Measurements from ENCODE around the gene STOML1.
"Not testable (repeated sequence)": the region's sequence is repeated elsewhere in the genome, so short reads cannot be mapped to it uniquely, and the experiment has no call there.

STOML1 gene

DNA sequence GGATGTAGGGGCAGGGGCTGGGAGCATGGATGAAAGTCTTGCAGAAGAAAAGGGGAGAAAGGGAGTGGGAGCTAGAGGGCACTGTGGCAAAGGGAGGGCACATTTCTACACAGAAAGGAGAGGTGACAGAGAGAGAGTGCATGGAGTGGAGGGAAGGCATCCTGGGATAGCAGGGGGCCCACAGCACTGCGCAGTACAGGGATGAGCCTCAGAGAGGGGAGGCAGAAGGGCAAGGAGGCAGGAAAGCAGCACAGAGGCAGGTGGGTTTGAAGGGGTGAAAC lies 5.4 kb downstream of the STOML1 start:
- no peak for DNase-seq

DNA sequence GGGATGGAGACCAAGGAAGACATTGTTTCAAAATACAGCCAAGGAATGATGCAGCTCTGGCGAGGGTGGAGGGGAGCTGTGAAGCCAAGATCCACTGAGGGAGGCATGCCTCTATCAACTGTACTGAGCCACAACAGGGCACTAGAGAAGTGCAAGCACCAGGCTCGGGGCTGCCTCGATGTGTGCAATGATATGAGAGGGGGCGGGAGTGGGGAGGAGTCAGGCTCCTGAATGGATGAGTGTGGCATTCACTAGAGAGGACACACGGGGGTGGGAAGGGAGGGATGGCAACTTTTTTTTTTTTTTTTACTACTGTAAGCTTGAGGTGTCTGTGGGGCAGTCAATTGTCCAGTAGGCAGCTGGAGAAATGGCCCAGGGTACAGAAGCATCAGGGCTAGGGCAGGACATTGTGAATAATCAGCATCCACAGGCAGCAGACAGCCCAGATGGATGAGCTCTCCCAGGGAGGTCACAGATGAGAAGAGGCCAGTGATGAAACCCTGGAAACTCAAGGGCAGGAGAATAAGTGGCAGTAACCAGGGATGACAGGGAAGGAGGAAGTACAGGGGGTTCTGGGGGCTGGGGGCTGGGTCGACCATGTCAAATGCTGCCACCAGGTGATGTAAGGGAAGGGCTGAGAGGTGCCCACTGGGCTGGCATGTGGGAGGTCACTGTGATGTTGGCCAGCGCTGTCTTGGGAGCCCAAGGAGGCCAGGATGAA lies 5.9 kb downstream of the STOML1 start:
- no peak for DNase-seq

DNA sequence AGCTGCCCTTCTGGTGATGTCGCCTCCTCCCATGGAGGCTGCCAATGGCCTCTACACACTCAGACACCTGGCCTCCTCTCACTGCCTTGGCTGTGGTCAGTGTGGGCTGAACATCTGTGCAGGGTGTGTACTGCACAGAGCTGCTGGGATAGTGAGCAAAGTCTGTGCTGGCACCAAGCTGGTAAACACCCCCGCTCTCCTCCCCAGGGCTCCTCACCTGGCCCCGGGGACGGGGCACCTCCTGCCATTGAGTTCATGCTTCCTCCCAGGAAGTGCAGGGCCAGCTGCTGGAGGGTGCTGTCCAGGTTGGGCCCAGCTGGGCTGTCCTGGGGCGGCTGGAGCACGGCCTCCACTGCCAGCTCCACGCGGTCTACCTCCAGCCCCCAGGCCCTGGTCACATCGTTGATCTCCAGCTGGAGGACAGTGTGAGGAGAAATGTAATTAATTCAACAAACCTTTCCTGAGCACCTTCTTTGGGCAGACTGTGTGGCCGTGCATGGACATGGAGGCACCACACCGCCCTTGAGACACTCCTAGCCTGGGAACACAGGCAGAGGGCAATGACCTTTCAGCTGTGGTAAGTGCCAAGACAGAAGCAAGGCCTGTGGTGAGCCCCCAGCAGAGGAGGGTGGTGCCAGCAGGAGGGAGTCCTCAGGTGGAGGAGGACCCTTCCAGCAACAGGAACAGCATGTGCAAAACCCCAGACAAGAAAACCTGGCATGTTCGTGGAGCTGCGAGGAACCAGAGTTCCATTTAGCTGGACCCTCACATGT lies 6.8 kb downstream of the STOML1 start:
- no peak for DNase-seq

DNA sequence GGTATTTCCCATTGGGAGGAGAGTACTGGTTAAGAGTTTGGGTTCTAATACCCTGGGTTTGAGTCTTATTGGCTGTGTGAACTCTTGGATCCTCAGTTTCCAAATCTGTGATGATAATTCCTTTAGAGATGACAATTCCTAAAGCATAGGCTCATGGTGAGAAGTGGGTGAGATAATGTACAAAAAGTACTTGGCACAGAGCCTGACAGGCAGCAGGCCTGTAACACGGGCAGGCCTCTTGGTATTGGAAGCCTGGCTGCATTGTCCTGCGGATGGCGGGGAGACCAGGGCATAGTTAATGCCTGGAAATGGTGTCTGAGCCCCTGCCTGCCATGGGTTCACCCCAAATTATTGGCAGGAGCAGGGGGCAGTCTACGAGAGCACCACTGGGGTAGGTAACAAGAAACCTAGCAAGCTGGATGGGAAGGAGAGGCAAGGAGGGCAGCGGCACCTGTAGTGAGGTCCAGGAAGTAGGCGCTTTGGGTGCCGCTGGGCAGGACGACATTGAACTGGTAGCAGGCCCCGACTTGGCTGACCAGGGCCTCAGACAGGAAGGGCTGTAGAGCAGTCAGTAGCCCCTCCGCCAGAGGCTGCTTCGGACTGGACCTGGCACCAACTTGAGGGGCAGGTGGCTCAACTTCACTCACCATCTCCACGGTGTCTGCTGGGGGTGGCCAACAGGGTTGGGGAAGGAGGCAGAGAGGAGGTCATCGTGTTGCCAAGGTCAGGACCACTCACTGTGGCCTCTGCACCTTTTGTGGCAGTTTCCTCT lies 7.7 kb downstream of the STOML1 start:
- no peak for DNase-seq

DNA sequence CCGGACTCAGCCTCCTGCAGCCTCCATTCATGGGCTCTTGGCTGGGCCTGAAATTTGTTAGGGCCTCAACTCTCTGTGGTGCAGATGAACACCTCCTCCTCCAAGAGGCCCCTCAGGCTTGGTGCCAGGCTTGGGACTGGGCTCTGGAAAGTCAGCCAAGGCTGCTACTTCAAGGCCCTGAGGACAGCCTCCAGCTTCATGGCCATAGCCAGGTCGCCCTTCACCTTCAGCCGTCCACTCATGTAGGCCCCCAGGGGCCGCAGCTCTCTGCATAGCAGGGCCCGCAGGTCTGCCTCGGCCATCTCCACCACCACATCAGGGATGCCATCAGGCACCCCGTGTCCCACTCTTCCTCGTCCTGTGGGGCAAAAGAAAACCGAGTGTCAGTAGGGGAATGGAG lies 8.3 kb downstream of the STOML1 start:
- no peak for DNase-seq

DNA sequence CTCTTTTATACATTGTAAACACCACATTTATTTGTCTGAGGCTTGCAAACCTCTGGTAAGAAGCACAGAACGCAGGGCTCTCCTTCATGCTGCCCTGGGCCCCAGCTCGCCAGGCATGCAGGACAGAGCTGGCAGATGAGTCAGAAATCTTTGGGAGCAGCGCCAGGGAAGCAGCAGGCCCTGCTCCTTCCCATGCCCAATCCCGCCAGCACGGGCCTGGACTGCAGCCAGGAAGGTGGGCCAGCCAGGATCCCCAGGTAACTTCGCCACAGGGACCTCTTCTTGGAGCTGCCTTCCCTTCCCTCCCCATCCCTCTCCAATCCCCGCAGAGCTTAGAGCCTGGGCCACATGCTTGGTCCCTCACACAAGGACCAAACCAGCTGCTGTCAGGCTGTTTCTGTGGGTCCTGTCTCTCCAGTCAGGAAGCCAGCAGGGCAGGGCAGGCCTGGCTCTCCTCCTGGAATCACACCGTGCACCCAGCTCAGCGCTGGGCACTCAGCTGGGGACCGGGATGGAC lies 8.8 kb downstream of the STOML1 start:
- no peak for DNase-seq

DNA sequence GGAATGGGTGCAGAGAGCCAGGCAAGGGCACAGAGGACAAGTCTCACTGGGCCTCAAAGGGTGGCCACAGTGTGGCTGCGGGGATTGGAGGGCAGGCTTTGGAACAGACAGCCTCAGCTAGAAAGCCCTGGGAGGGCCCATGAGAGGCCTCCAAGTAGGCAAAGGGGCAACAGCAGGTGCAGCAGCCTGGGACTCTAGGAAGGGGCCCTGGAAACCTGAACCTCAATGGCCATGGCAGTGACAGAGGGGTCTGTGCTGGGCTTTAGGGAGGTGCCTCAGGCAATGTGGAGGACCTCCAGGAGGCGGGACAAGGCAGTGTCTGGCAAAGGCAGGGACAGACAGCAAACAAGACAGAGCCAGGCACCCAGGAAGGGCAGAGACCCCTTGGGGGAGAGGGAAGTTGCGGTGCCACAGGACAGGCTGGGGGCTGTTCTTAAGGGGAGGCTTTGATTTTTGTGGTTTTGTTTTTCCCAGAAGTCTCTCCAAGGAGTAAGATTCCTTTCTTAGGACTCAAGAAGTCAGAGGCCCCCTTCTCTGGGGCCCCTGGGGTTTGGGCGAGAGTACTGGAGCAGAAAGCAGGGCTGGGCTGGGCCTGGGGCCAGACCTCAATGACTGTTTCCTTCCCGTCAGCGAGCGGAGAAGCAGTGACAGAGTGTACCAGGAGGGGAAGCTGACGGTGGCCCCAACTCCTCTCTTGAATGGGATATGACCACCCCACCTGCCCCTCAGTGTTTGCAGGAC lies 9.7 kb downstream of the STOML1 start:
- DNase-seq: no peak

DNA sequence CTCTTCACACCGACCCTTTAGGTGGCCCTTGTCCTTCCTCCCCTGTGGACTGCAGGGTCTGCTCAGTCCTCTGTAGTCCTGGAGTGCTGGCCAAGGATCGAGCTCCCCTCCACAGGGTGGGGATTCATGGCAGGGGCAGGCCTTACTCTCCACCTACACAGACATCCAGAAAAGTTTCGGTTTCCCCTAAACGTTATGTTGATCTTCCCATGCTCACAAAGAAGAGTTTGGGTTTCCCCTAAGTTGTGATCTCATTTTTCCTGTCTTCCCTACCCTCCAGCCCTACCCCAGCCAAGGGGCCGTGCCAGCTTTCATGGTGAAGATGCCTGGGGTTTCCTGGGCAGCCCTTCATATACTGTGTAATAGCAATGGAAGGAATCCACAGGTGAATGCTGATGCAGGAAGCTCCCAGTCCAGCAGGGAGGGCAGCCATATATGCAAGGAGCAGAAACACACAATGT lies 10.3 kb downstream of the STOML1 start:
- DNase-seq: no peak

DNA sequence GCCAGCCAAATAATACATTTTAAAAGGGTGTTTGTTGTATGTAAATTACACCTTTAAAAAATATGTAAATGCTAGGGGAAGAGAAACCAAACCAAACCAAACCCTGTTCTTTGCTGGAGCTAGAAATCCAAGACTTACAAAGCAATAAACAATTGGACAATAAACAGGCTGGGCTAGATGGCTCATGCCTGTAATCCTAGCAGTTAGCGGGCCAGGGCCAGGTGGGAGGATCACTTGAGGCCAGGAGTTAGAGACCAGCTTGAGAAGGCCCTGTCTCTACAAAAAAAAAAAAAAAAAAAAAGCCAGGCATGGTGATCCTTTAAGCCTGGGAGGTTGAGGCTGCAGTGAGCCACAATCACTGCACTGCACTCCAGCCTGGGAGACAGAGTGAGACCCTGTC lies 12.5 kb downstream of the STOML1 start:
- no peak for DNase-seq

DNA sequence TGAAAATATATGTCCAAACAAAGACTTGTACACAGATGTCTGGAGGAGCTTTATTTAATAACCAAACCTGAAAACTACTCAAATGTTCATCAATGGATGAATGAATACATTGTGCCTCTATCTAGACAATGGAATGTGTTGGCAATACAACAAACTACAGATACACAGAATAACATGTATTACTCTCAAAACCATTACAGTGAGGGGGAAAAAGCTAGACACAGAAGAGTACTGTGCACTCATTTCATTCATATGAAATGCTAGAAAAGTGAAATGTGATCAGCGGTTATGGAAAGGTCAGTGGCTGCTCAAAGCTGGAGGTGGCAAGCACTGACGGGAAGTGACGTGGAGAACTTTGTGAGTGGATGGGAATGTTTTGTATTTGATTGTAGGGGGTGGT lies 13.2 kb downstream of the STOML1 start:
- no peak for DNase-seq

DNA sequence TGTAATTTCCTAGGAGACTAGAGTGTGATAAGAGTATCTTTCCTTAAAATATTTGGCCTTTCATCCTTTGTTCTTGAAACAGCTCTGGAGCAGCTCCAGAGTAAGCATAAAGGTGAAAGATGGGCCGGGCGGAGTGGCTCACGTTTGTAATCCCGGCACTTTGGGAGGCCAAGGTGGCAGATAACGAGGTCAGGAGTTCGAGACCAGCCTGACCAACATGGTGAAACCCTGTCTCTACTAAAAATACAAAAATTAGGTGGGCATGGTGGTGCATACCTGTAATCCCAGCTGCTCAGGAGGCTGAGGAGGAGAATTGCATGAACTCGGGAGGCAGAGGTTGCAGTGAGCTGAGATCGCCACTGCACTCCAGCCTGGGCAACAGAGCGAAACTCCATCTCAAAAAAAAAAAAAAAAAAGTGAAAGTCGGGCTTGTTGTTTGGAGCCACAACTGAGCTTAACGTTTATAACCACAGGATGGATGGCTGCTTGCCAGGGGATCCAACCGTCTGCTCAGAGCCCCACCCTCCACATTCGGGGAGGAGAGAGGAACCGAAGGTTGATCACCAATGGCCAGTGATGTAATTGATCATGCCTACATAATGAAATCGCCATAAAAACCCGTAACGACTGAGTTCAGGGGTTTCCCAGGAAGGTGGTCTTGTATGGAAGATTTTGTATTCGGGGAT lies 16.5 kb downstream of the STOML1 start:
- DNase-seq: peak; percentile 48

DNA sequence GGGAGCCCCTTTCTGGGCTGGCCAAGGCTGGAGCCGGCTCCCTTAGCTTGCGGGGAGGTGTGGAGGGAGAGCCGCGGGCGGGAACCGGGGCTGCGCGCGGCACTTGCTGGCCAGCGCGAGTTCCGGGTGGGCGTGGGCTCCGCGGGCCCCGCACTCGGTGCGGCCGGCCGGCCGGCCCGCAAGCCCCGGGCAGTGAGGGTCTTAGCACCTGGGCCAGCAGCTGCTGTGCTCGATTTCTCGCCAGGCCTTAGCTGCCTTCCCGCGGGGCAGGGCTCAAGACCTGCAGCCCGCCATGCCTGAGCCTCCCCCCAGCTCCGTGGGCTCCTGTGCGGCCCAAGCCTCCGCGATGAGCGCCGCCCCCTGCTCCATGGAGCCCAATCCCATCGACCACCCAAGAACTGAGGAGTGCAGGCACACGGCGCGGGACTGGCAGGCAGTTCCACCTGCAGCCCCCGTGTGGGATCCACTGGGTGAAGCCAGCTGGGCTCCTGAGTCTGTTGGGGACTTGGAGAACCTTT lies 18.4 kb downstream of the STOML1 start:
- DNase-seq: not testable (repeated sequence)

DNA sequence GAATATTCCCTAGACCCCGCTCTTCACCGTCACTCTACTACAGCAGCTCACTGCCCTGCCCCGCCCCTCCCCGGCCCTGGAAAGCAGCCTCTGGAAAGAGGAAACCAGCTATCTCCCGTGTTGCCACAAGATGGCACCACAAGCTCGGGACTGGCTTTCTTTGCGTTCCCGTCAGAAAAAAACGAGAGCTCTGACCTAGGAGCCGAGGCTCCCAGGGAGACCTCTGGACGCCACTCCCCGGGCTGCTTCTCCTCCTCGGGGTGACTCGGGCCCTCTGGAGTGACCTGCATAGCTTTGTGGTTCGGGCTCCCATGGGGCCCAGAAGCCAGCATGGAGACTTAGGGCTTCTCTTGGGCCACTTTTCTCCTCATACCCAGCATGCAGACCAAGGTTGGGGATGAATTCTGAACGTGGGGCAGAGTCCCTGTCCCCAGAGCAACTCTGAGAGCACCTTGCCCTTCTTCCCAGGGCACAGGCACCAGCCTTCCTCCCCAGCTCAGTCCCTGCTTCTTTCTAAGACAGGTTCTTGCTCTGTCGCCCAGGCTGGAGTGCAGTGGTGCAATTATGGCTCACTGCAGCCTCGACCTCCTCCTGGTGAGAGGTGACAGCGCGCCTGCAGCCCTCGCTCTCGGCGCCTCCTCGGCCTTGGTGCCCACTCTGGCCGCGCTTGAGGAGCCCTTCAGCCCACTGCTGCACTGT lies 19.0 kb downstream of the STOML1 start:
- DNase-seq: peak; percentile 72

DNA sequence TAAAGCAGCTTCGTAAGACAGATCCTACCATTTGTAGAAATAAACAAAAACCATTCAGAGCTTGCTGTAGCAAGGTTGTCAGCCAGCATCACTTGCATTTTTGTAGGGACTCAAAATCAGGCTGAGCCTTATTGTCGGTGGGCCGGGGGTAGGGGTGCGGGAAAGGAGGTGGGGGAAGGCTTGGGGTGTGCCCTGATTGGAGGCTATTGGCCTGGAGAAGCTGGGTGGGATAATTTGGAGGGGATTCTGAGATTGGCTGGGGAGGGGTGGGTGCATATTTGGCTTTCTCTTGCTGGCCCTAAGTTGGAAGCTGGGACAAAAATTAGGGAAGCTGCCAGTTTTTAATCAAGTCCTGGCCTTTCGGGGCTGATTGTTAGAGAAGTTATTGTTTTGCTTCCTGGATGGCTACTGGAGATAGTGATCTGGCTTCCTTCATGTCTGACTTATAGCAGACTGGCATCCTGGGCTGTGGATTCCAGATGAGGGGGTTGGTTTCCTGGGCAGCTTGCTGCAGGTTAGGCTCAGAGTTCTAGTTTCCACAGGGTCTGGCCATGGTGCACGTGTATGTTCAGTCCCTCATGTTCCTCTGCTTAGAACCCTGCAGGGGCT lies 22.8 kb downstream of the STOML1 start:
- DNase-seq: no peak

DNA sequence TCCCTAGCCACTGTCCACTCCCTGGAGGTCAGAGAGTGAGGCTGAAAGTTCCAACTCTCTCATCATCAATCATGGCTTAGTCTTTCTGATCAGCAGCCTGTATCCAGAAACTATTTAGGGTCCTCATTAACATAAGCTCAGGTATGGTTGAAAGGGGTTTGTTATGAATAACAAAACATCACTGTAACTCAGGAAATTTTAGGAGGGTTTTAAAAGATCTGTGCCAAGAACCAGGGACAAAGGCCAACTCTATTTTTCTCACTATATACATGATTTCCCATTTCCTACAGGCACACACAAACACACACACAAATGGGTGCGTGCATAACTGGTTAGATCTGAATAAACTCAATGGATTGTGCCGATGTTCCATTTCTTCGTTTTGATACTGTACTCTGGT lies 23.6 kb downstream of the STOML1 start:
- no peak for DNase-seq

DNA sequence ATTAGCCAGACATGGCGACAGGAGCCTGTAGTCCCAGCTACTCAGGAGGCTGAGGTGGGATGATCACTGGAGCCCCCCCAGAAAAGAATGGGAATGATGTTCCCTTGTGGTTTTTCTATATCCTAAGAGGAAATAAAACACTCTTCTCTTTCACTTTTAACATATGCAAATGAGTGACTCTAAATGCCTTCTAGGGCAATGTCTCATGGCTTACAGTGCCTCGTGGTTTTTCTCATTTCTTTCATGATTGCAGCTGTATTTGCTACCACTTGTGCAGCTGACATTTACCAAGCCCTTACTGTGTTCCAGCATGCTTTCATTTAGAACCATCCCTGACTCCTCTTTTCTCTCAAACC lies 26.4 kb downstream of the STOML1 start:
- peak; percentile 45 for DNase-seq

DNA sequence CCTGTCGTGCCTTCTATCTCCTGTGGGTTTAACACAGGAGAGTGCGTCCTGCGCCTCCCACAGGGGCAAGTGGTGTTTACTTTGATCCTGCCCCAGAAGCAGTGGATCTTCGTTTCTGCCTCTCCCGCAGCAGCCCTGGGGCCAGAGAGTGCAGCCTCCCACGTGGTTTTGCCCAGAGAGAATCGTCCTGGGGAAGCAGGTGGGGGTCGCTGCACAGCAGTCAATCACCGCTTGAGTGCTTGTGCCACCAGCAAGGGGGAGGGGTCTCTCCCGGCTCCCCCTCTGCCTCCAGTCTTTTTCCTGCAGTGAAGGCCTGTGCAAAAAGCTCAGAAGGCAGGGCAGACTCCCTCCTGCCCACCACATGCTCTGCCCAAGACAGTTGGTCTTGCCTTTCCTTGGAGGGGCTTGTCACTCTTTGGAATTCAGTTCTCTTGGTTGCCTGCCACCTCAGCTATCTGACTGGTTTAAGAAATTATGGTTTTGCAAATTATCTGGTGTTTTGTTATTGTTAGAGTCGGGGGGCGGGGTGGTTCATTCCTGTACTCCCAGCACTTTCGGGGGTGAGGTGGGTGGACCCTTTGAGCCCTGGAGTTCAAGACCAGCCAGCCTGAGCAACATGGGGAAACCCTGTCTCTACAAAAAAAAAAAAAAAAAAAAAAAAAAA lies 26.9 kb downstream of the STOML1 start:
- DNase-seq: no peak

DNA sequence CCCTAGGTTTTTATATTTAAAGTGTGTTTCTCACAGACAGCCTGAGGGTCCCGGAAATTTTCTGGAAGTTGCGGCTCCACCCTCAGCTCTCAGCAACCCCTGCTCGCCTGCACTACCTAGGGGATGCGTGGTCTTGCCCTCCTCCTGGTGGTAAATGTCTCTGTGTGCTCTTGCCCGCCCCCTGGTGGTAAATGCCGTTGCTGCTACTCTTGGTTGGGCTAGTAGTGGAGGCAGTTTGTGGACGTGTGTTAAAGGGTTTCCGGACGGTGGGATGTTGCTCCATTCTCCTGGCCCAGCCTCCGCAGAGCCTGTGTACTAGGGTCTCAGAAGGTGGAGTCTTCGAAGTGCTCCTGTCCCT lies 27.4 kb downstream of the STOML1 start:
- peak; percentile 78 for DNase-seq

DNA sequence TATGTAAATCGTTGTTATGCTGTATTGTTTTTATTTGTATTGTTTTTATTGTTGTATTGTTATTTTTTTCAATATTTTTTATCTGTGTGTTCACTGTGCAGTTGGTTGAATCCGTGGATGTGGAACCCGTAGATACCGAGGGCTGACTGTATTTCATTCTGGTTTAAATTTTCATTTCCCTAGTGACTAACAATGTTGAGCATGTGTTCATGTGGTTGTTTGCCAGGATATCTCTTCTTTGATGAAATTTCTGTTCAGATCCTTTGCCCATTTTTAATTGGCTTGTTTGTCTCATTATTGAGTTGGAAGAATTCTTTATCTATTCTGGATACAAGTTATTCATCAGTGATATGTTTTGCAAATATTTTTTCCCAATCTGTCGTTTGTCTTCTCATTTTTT lies 29.7 kb downstream of the STOML1 start:
- DNase-seq: no peak

DNA sequence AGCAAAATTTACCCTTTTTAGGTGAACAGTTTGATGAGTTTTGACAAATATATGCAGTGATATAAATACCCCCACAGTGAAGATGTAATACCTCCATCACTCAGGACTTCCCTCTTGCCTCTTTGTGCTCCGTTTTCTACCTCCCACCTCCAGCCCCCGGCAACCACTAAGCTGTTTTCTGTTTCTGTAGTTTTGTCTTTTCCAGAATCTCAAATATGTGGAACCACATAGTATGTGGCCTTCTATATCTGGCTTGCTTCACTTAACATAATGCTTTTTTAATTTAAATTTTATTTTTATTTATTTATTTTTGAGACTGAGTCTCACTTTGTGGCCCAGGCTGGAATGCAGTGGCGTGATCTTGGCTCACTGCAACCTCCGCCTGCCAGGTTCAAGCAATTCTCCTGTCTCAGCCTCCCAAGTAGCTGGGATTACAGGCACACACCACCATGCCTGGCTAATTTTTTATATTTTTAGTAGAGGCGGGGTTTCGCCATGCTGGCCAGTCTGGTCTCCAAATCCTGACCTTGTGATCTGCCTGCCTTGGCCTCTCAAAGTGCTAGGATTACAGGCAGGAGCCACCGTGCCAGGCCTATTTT lies 31.5 kb downstream of the STOML1 start:
- not testable (repeated sequence) for DNase-seq
